HEK293 (cell line): ENCODE results near the gene CUEDC1.

Experiments used
- ATF2 ChIP-seq: fragments of 450-650 bp; formaldehyde crosslinking; IDR thresholded peaks from 2 replicates; pipeline ENCODE4 v1.5.1; 2016; ENCODE audit warnings: missing biosample characterization, missing genetic modification characterization, low read depth
- BCL11A ChIP-seq: fragments of 450-650 bp; formaldehyde crosslinking; IDR thresholded peaks from 2 replicates; pipeline ENCODE4 v1.5.1; 2016; ENCODE audit warnings: low read depth, missing biosample characterization, missing genetic modification characterization
- BCL11B ChIP-seq: fragments of 450-650 bp; formaldehyde crosslinking; IDR thresholded peaks from 2 replicates; pipeline ENCODE4 v1.5.1; 2016; ENCODE audit warnings: low read depth, missing biosample characterization, missing genetic modification characterization
- GLI4 ChIP-seq: fragments of 450-650 bp; formaldehyde crosslinking; IDR thresholded peaks from 2 replicates; pipeline ENCODE4 v1.5.1; 2016; ENCODE audit warnings: missing biosample characterization, missing genetic modification characterization
- HOXD13 ChIP-seq: sonication (generic); formaldehyde crosslinking; IDR thresholded peaks from 2 replicates; pipeline ENCODE4 v1.8.0; 2022; ENCODE audit warnings: missing genetic modification reagents, borderline replicate concordance
- MEIS1 ChIP-seq: sonication (generic); formaldehyde crosslinking; IDR thresholded peaks from 2 replicates; pipeline ENCODE4 v1.8.1; 2022; ENCODE audit warnings: missing genetic modification reagents, mild to moderate bottlenecking, borderline replicate concordance
- OSR2 ChIP-seq: fragments of 450-650 bp; formaldehyde crosslinking; IDR thresholded peaks from 2 replicates; pipeline ENCODE4 v1.5.1; 2016; ENCODE audit warnings: missing biosample characterization, missing genetic modification characterization
- OVOL3 ChIP-seq: fragments of 450-650 bp; formaldehyde crosslinking; IDR thresholded peaks from 2 replicates; pipeline ENCODE4 v1.5.1; 2016; ENCODE audit warnings: missing biosample characterization, missing genetic modification characterization
- PRDM1 ChIP-seq: fragments of 450-650 bp; formaldehyde crosslinking; IDR thresholded peaks from 2 replicates; pipeline ENCODE4; 2016; ENCODE audit warnings: missing biosample characterization, missing genetic modification characterization
- PRDM4 ChIP-seq: fragments of 450-650 bp; formaldehyde crosslinking; IDR thresholded peaks from 2 replicates; pipeline ENCODE4 v1.5.1; 2017; ENCODE audit warnings: missing biosample characterization, missing genetic modification characterization
- RBAK ChIP-seq: fragments of 450-650 bp; formaldehyde crosslinking; IDR thresholded peaks from 2 replicates; pipeline ENCODE4 v1.5.1; 2016; ENCODE audit warnings: missing biosample characterization, missing genetic modification characterization
- SCRT2 ChIP-seq: fragments of 450-650 bp; formaldehyde crosslinking; IDR thresholded peaks from 2 replicates; pipeline ENCODE4 v1.5.1; 2016; ENCODE audit warnings: missing biosample characterization, missing genetic modification characterization
- TRIM28 ChIP-seq: IDR thresholded peaks from 2 replicates; pipeline ENCODE4 v1.6.1; 2011; ENCODE audit warnings: low read length, control low read depth, borderline replicate concordance
- YY1 ChIP-seq: fragments of 450-650 bp; formaldehyde crosslinking; IDR thresholded peaks from 2 replicates; pipeline ENCODE4 v1.5.1; 2018; ENCODE audit warnings: missing biosample characterization, missing genetic modification characterization
- ZBTB17 ChIP-seq: fragments of 450-650 bp; formaldehyde crosslinking; IDR thresholded peaks from 2 replicates; pipeline ENCODE4 v1.5.1; 2016; ENCODE audit warnings: missing biosample characterization, missing genetic modification characterization
- ZNF112 ChIP-seq: fragments of 450-650 bp; formaldehyde crosslinking; IDR thresholded peaks from 2 replicates; pipeline ENCODE4 v1.5.0; 2017; ENCODE audit warnings: missing biosample characterization, missing genetic modification characterization
- ZNF157 ChIP-seq: fragments of 450-650 bp; formaldehyde crosslinking; IDR thresholded peaks from 2 replicates; pipeline ENCODE4 v1.5.1; 2016; ENCODE audit warnings: missing biosample characterization, missing genetic modification characterization
- ZNF221 ChIP-seq: fragments of 450-650 bp; formaldehyde crosslinking; IDR thresholded peaks from 2 replicates; pipeline ENCODE4 v1.5.1; 2017; ENCODE audit warnings: missing biosample characterization, missing genetic modification characterization, borderline replicate concordance
- ZNF280D ChIP-seq: fragments of 450-650 bp; formaldehyde crosslinking; IDR thresholded peaks from 2 replicates; pipeline ENCODE4 v1.5.1; 2016; ENCODE audit warnings: missing biosample characterization, missing genetic modification characterization
- ZNF324 ChIP-seq: fragments of 450-650 bp; formaldehyde crosslinking; IDR thresholded peaks from 2 replicates; pipeline ENCODE4 v1.5.1; 2016; ENCODE audit warnings: missing biosample characterization, missing genetic modification characterization
- ZNF354C ChIP-seq: fragments of 450-650 bp; formaldehyde crosslinking; IDR thresholded peaks from 2 replicates; pipeline ENCODE4 v1.5.1; 2016; ENCODE audit warnings: missing biosample characterization, missing genetic modification characterization, low read depth, borderline replicate concordance
- ZNF398 ChIP-seq: fragments of 450-650 bp; formaldehyde crosslinking; IDR thresholded peaks from 2 replicates; pipeline ENCODE4 v1.5.1; 2017; ENCODE audit warnings: missing biosample characterization, missing genetic modification characterization
- ZNF426 ChIP-seq: fragments of 450-650 bp; formaldehyde crosslinking; IDR thresholded peaks from 2 replicates; pipeline ENCODE4 v1.5.1; 2017; ENCODE audit warnings: missing biosample characterization, missing genetic modification characterization, mild to moderate bottlenecking, inconsistent platforms, moderate library complexity
- ZNF473 ChIP-seq: fragments of 450-650 bp; formaldehyde crosslinking; IDR thresholded peaks from 2 replicates; pipeline ENCODE4 v1.5.1; 2017; ENCODE audit warnings: missing biosample characterization, missing genetic modification characterization
- ZNF639 ChIP-seq: fragments of 450-650 bp; formaldehyde crosslinking; IDR thresholded peaks from 2 replicates; pipeline ENCODE4 v1.5.1; 2016; ENCODE audit warnings: missing biosample characterization, missing genetic modification characterization
- ZNF658 ChIP-seq: fragments of 450-650 bp; formaldehyde crosslinking; IDR thresholded peaks from 2 replicates; pipeline ENCODE4; 2016; ENCODE audit warnings: missing biosample characterization, missing genetic modification characterization
- ZNF791 ChIP-seq: fragments of 450-650 bp; formaldehyde crosslinking; IDR thresholded peaks from 2 replicates; pipeline ENCODE4 v1.5.1; 2016; ENCODE audit warnings: missing biosample characterization, missing genetic modification characterization
- ZSCAN23 ChIP-seq: fragments of 450-650 bp; formaldehyde crosslinking; IDR thresholded peaks from 2 replicates; pipeline ENCODE4 v1.5.1; 2016; ENCODE audit warnings: missing biosample characterization, missing genetic modification characterization
- ZSCAN5A ChIP-seq: fragments of 450-650 bp; formaldehyde crosslinking; IDR thresholded peaks from 2 replicates; pipeline ENCODE4 v1.5.1; 2016; ENCODE audit warnings: missing biosample characterization, missing genetic modification characterization
- ZXDB ChIP-seq: fragments of 450-650 bp; formaldehyde crosslinking; IDR thresholded peaks from 2 replicates; pipeline ENCODE4 v1.5.1; 2016; ENCODE audit warnings: missing biosample characterization, missing genetic modification characterization

Gene CUEDC1

GRCh38 chr17:57985675-57985974 is 30.4 kb upstream of the CUEDC1 start (continued):
- 0 out of 2 replicates have a peak, but pooled peaks have one; percentile 63 for TF ChIP-seq MEIS1 (CRISPR knock-in tag)
- no peak for TF ChIP-seq GLI4 (tag by site-specific recombination)
- peak; percentile 78 for TF ChIP-seq SCRT2 (tag by site-specific recombination)
- TF ChIP-seq ZNF426 (tag by site-specific recombination): no peak
- no peak for TF ChIP-seq ZBTB17 (tag by site-specific recombination)
- no peak for TF ChIP-seq ZNF221 (tag by site-specific recombination)
- peak; percentile 52 for TF ChIP-seq ZXDB (tag by site-specific recombination)
- TF ChIP-seq ZNF157: no peak
- no peak for TF ChIP-seq ZNF639 (tag by site-specific recombination)
- no peak for TF ChIP-seq ZNF658 (tag by site-specific recombination)
- no peak; the same call in none of the 2 replicates for TF ChIP-seq PRDM1 (tag by site-specific recombination)
- no peak for TF ChIP-seq RBAK (tag by site-specific recombination)
- TF ChIP-seq ZSCAN23: no peak
- no peak for TF ChIP-seq YY1 (tag by site-specific recombination)
- no peak for TF ChIP-seq TRIM28
- TF ChIP-seq ZNF791 (tag by site-specific recombination): no peak
- TF ChIP-seq ZNF112 (tag by site-specific recombination): no peak
- 0 out of 2 replicates have a peak, but pooled peaks have one; percentile 33 for TF ChIP-seq BCL11A
- no peak for TF ChIP-seq ZNF398 (tag by site-specific recombination)
- TF ChIP-seq PRDM4 (tag by site-specific recombination): no peak
- no peak for TF ChIP-seq ATF2 (tag by site-specific recombination)
- no peak for TF ChIP-seq ZSCAN5A (tag by site-specific recombination)
- no peak for TF ChIP-seq ZNF280D (tag by site-specific recombination)
- TF ChIP-seq ZNF473 (tag by site-specific recombination): no peak
- no peak for TF ChIP-seq BCL11B (tag by site-specific recombination)
- no peak for TF ChIP-seq ZNF324 (tag by site-specific recombination)
- no peak for TF ChIP-seq HOXD13 (CRISPR knock-in tag)
- TF ChIP-seq ZNF354C (tag by site-specific recombination): no peak
- peak; percentile 48; the same call in 1 of the 2 replicates for TF ChIP-seq OSR2 (tag by site-specific recombination)
- TF ChIP-seq OVOL3 (tag by site-specific recombination): no peak
